ENCODE results near the gene STYXL1. TPM values are rescaled to one million over a fixed set of nuclear protein-coding genes. Genes with fewer than 3 reads are reported as not detected.

Gene STYXL1
- polyA plus RNA-seq, 3 donors, result 64.6 to 79.8 (median 67.2) TPM

GRCh38 chr7:76047305-76047810 is 442 bp downstream of the STYXL1 start:
- Mint-ChIP-seq H3K9me3 (peaks cover 0 to 2% (median 0%) of the 10 kb centered on the region in 7 donors), H3K4me3 (peak overlapping the region; percentile 97 to 99), H3K27me3 (ENCODE audit: low read depth in 3 of 3) (no peaks in the 10 kb centered on the region), H3K27ac (peak overlapping the region; percentile 96 to 99 (median 98)), H3K4me1 (peaks cover 44% of the 10 kb centered on the region), H3K36me3 (peaks cover 21 to 41% of the 10 kb centered on the region in 2 donors)
- peaks cover 19 to 34% of the 10 kb centered on the region in 2 donors for H3K4me1 ChIP-seq (ENCODE audit: control insufficient read depth in 1 of 2, insufficient read depth in 2 of 2, low read length in 2 of 2)
- WGBS (ENCODE audit: insufficient coverage), result 3% methylated on average over 15 of the region's 21 CpGs
- no peaks in the 10 kb centered on the region for H3K9me3 ChIP-seq (replicated peaks in 1 of 2; ENCODE audit: control insufficient read depth in 1 of 2, insufficient read depth in 1 of 2, low read length in 2 of 2)
- H4K20me1 ChIP-seq (ENCODE audit: insufficient read depth, low read length), result peaks cover 53% of the 10 kb centered on the region
- intact Hi-C loops (cut with micrococcal nuclease), result no loop called here
- peak overlapping the region; percentile 97 for H3K9ac ChIP-seq (ENCODE audit: insufficient read depth, low read length, poor library complexity, severe bottlenecking)
- H3K36me3 ChIP-seq (replicated peaks in 1 of 2; ENCODE audit: control insufficient read depth in 1 of 2, insufficient read depth in 2 of 2, low read length in 2 of 2), result peaks cover 6 to 28% of the 10 kb centered on the region in 2 donors
- peak overlapping the region; percentile 75 to 90 (median 75) for H3K4me3 ChIP-seq (replicated peaks in 1 of 3; ENCODE audit: low read depth in 2 of 3, low read length in 3 of 3)
- TF ChIP-seq, protein P1, sequence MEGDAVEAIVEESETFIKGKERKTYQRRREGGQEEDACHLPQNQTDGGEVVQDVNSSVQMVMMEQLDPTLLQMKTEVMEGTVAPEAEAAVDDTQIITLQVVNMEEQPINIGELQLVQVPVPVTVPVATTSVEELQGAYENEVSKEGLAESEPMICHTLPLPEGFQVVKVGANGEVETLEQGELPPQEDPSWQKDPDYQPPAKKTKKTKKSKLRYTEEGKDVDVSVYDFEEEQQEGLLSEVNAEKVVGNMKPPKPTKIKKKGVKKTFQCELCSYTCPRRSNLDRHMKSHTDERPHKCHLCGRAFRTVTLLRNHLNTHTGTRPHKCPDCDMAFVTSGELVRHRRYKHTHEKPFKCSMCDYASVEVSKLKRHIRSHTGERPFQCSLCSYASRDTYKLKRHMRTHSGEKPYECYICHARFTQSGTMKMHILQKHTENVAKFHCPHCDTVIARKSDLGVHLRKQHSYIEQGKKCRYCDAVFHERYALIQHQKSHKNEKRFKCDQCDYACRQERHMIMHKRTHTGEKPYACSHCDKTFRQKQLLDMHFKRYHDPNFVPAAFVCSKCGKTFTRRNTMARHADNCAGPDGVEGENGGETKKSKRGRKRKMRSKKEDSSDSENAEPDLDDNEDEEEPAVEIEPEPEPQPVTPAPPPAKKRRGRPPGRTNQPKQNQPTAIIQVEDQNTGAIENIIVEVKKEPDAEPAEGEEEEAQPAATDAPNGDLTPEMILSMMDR (IDR thresholded peaks at IDR 0.05), result no peak
- peaks cover 97% of the 10 kb centered on the region for H3K79me2 ChIP-seq (ENCODE audit: insufficient read depth, low read length)
- H3K4me2 ChIP-seq (replicated peaks; ENCODE audit: extremely low read depth, low read length, poor library complexity, severe bottlenecking), result peak overlapping the region; percentile 81
- peak overlapping the region; percentile 87 for H2AFZ ChIP-seq (ENCODE audit: insufficient read depth, low read depth, low read length, poor library complexity, severe bottlenecking)
- H3K27ac ChIP-seq (ENCODE audit: low read depth in 1 of 2, low read length in 2 of 2), result peak overlapping the region; percentile 83 to 96
- no peaks in the 10 kb centered on the region for H3K27me3 ChIP-seq (ENCODE audit: control insufficient read depth in 2 of 2, insufficient read depth in 2 of 2, low read length in 2 of 2)
- DNase-seq, result peak; percentile 12 to 40 (median 40)

- H3K79me2 ChIP-seq (ENCODE audit: insufficient read depth, low read length), result peaks cover 82% of the 10 kb centered on the region
- Mint-ChIP-seq H3K27me3 (ENCODE audit: low read depth in 3 of 3) (no peaks in the 10 kb centered on the region), H3K9me3 (peaks cover 0 to 2% (median 0%) of the 10 kb centered on the region in 7 donors), H3K36me3 (peaks cover 18 to 29% of the 10 kb centered on the region in 2 donors), H3K4me1 (peaks cover 35% of the 10 kb centered on the region), H3K27ac (peak overlapping the region in 4 of 7 donors; percentile 13 to 51 (median 18)), H3K4me3 (no peak overlapping the region)
- H4K20me1 ChIP-seq (ENCODE audit: insufficient read depth, low read length), result peaks cover 69% of the 10 kb centered on the region
- intact Hi-C loops (cut with micrococcal nuclease), result no loop called here
- peaks cover 19 to 33% of the 10 kb centered on the region in 2 donors for H3K4me1 ChIP-seq (ENCODE audit: control insufficient read depth in 1 of 2, insufficient read depth in 2 of 2, low read length in 2 of 2)
- WGBS (ENCODE audit: insufficient coverage), result 86% methylated on average over 6 of the region's 7 CpGs
- TF ChIP-seq, protein P1 (IDR thresholded peaks at IDR 0.05), result no peak
- H2AFZ ChIP-seq (ENCODE audit: insufficient read depth, low read depth, low read length, poor library complexity, severe bottlenecking), result no peak overlapping the region
- H3K4me3 ChIP-seq (replicated peaks in 1 of 3; ENCODE audit: low read depth in 2 of 3, low read length in 3 of 3), result no peak overlapping the region
- no peak overlapping the region for H3K9ac ChIP-seq (ENCODE audit: insufficient read depth, low read length, poor library complexity, severe bottlenecking)
- no peaks in the 10 kb centered on the region for H3K9me3 ChIP-seq (replicated peaks in 1 of 2; ENCODE audit: control insufficient read depth in 1 of 2, insufficient read depth in 1 of 2, low read length in 2 of 2)
- peaks cover 8 to 27% of the 10 kb centered on the region in 2 donors for H3K36me3 ChIP-seq (replicated peaks in 1 of 2; ENCODE audit: control insufficient read depth in 1 of 2, insufficient read depth in 2 of 2, low read length in 2 of 2)
- no peaks in the 10 kb centered on the region for H3K27me3 ChIP-seq (ENCODE audit: control insufficient read depth in 2 of 2, insufficient read depth in 2 of 2, low read length in 2 of 2)
- H3K27ac ChIP-seq (ENCODE audit: low read depth in 1 of 2, low read length in 2 of 2), result peak overlapping the region in 1 of 2 donors; percentile 48
- no peak for DNase-seq
- H3K4me2 ChIP-seq (replicated peaks; ENCODE audit: extremely low read depth, low read length, poor library complexity, severe bottlenecking), result no peak overlapping the region
These were observed 3.4 kb downstream of the STYXL1 start for GRCh38 chr7:76044375-76044865.
